HepG2 (cell line): ENCODE results near the gene ERBB4. TPM values are rescaled to one million over a fixed set of nuclear protein-coding genes. Genes with fewer than 3 reads are reported as not detected.

Experiments used
- ATAC-seq: fragments of 200-7000 bp; cut with Tn5 transposase; 3 replicates; pipeline ENCODE4 v1.9.1; 2020; ENCODE audit warnings: mild to moderate bottlenecking, moderate library complexity
- BruUV-seq: library from RNA; stranded (reverse); fragments of 400-500 nt; replicated peaks from 2 replicates; lab custom pipeline; 2021; lab: Mats Ljungman, UMichigan
- CTCF ChIA-PET: fragments of 300-600 bp; formaldehyde crosslinking; extraction: SDS; loops from one replicate; lab custom pipeline; 2021; ENCODE audit warnings: low total read pairs, inconsistent platforms, low intra/inter-chr PET ratio; lab: Yijun Ruan, JAX
- POLR2A ChIA-PET: fragments of 350-600 bp; sonication (Branson Sonifier 250); formaldehyde crosslinking; loops from one replicate; lab custom pipeline; 2020; ENCODE audit warnings: antibody characterized with exemption, inconsistent platforms; lab: Yijun Ruan, JAX
- DNase-seq: peaks from one replicate; pipeline ENCODE4 v3.0.0-alpha.2; 2015; ENCODE audit warnings: low spot score
- FAIRE-seq: peaks from 3 replicates; lab custom pipeline; 2011; peaks lifted over from hg19 to GRCh38; lab: Jason Lieb, UNC
- H2AFZ ChIP-seq: one replicate; pipeline ENCODE4 v1.6.1; 2011; ENCODE audit warnings: low read length, inconsistent platforms
- H3K27ac ChIP-seq: fragments of 300-600 bp; 3 replicates; pipeline ENCODE4 v1.8.0; 2011; ENCODE audit warnings: mixed run types, mild to moderate bottlenecking, mixed read lengths, low read length, inconsistent platforms; ENCODE audit not compliant: insufficient read depth; ENCODE audit errors: extremely low read length
- H3K27me3 ChIP-seq, 2 experiments: fragments of 200-600 bp in 1 of 2; 2 replicates in 1 of 2; 3 replicates in 1 of 2; pipeline versions ENCODE4 v1.6.0 to v1.8.0; 2011; ENCODE audit warnings: low read length in 2 of 2, mild to moderate bottlenecking in 2 of 2, moderate library complexity in 2 of 2, inconsistent platforms in 1 of 2; ENCODE audit not compliant: insufficient read depth in 2 of 2, control insufficient read depth in 1 of 2
- H3K36me3 ChIP-seq, 2 experiments: fragments of 200-600 bp in 1 of 2; replicated peaks in 1 of 2; 2 replicates in 1 of 2; 3 replicates in 1 of 2; pipeline versions ENCODE4 v1.5.1 to v1.8.0; 2011; ENCODE audit warnings: low read length in 2 of 2, inconsistent platforms in 1 of 2; ENCODE audit not compliant: insufficient read depth in 2 of 2, control insufficient read depth in 1 of 2
- H3K4me1 ChIP-seq: 2 replicates; pipeline ENCODE4 v1.5.1; 2012; ENCODE audit warnings: low read length, inconsistent platforms; ENCODE audit not compliant: insufficient read depth
- H3K4me2 ChIP-seq: 2 replicates; pipeline ENCODE4 v1.6.0; 2011; ENCODE audit warnings: low read depth, low read length, inconsistent platforms
- H3K4me3 ChIP-seq, 3 experiments: fragments of 200-600 bp in 1 of 3; sonication (generic), shearing (Covaris generic) in 1 of 3; replicated peaks in 1 of 3; 2 replicates each; pipeline ENCODE4 v1.5.1; 2011 to 2016; ENCODE audit warnings: low read length in 3 of 3, inconsistent platforms in 2 of 3, low read depth in 2 of 3, mild to moderate bottlenecking in 2 of 3, control low read depth in 1 of 3, mixed read lengths in 1 of 3; ENCODE audit not compliant: insufficient read depth in 1 of 3
- H3K79me2 ChIP-seq: one replicate; pipeline ENCODE4 v1.6.1; 2011; ENCODE audit warnings: low read length, inconsistent platforms; ENCODE audit not compliant: insufficient read depth
- H3K9ac ChIP-seq: 2 replicates; pipeline ENCODE4 v1.6.0; 2011; ENCODE audit warnings: mild to moderate bottlenecking, low read depth, low read length, inconsistent platforms; ENCODE audit not compliant: insufficient read depth
- H3K9me3 ChIP-seq: 2 replicates; pipeline ENCODE4 v1.5.1; 2012; ENCODE audit warnings: mild to moderate bottlenecking, low read length
- H4K20me1 ChIP-seq: 2 replicates; pipeline ENCODE4 v1.6.0; 2011; ENCODE audit warnings: inconsistent platforms, mild to moderate bottlenecking, low read length, moderate library complexity; ENCODE audit not compliant: insufficient read depth
- ASH2L ChIP-seq: fragments of 300-600, 200-600 bp; sonication (generic); IDR thresholded peaks from 2 replicates; pipeline ENCODE4 v1.7.0; 2017; ENCODE audit warnings: low read depth, mild to moderate bottlenecking, moderate library complexity, mixed read lengths, low read length; ENCODE audit not compliant: insufficient read length
- BCL6 ChIP-seq: IDR thresholded peaks from 2 replicates; pipeline ENCODE4 v1.6.1; 2016; ENCODE audit warnings: missing genetic modification reagents, missing compliant biosample characterization
- CHD4 ChIP-seq: fragments of 200-600 bp; sonication (generic); IDR thresholded peaks from 2 replicates; pipeline ENCODE4 v1.7.0; 2017; ENCODE audit warnings: mild to moderate bottlenecking, low read length, borderline replicate concordance
- RELA ChIP-seq: sonication (generic); formaldehyde crosslinking; IDR thresholded peaks from 2 replicates; pipeline ENCODE4 v1.4.0; 2020; ENCODE audit warnings: missing genetic modification reagents
- SIX4 ChIP-seq: sonication (generic); formaldehyde crosslinking; IDR thresholded peaks from 2 replicates; pipeline ENCODE4 v1.4.0; 2020; ENCODE audit warnings: missing genetic modification reagents
- SOX13 ChIP-seq, 3 experiments: fragments of 450-650 bp in 1 of 3; sonication (generic) in 1 of 3; formaldehyde crosslinking in 1 of 3; IDR thresholded peaks in 2 of 3; conservative IDR thresholded peaks in 1 of 3; 2 replicates each; pipeline versions ENCODE4 v1.5.0 to v1.6.1; 2016 to 2020; ENCODE audit warnings: antibody characterized with exemption in 1 of 3, mild to moderate bottlenecking in 1 of 3, missing compliant biosample characterization in 1 of 3, missing genetic modification reagents in 1 of 3, moderate library complexity in 1 of 3
- ZBTB38 ChIP-seq: sonication (generic); formaldehyde crosslinking; IDR thresholded peaks from 2 replicates; pipeline ENCODE4 v1.5.1; 2020; ENCODE audit warnings: mild to moderate bottlenecking, missing genetic modification reagents
- ZNF234 ChIP-seq: sonication (generic); formaldehyde crosslinking; conservative IDR thresholded peaks from 2 replicates; pipeline ENCODE4 v1.5.1; 2020; ENCODE audit warnings: mild to moderate bottlenecking, missing genetic modification reagents
- ZNF572 ChIP-seq: sonication (generic); formaldehyde crosslinking; IDR thresholded peaks from 2 replicates; pipeline ENCODE4 v1.5.1; 2020; ENCODE audit warnings: mild to moderate bottlenecking, missing genetic modification reagents
- ZNF652 ChIP-seq: IDR thresholded peaks from 2 replicates; pipeline ENCODE4 v1.6.1; 2016; ENCODE audit warnings: low read depth, borderline replicate concordance
- in situ Hi-C: cut with HindIII; loops from 2 replicates; pipeline ENCODE4 v1.10.0; 2017; ENCODE audit warnings: low pct_unique_long_range_greater_than_20kb; ENCODE audit not compliant: extremely low pct_ligation_motif_present
- intact Hi-C: fragments of 100-400 bp; cut with micrococcal nuclease; formaldehyde crosslinking; loops from one replicate; pipeline ENCODE4 v1.10.0; 2022; ENCODE audit not compliant: unreplicated experiment
- polyA plus RNA-seq, 8 experiments: library from polyadenylated mRNA; depleted of rRNA in 3 of 8; stranded (reverse) in 7 of 8; unstranded in 1 of 8; fragments of >200 nt; fragmentation: Illumina TruSeq in 4 of 8; extraction: Trizol in 4 of 8; gene quantifications; 2 replicates each; pipeline versions ENCODE4 v1.2.1 to v1.2.3, GENCODE V29; 2011 to 2016; ENCODE audit warnings: low read depth in 4 of 8, missing spikeins in 1 of 8, mixed read lengths in 1 of 8; ENCODE audit not compliant: insufficient read depth in 1 of 8
- total RNA-seq, 5 experiments: library from RNA; depleted of rRNA; stranded (reverse); fragments of >200 nt; fragmentation: Illumina TruSeq; extraction: Trizol; gene quantifications; 2 replicates each; pipeline ENCODE4 v1.2.3, GENCODE V29; 2016; ENCODE audit warnings: low read depth in 1 of 5
- TF ChIP-seq, protein P1 (sequence below): IDR thresholded peaks from 2 replicates; pipeline ENCODE4 v1.6.1; 2016; ENCODE audit warnings: mild to moderate bottlenecking
- TF ChIP-seq, protein P2 (sequence below): sonication (generic); formaldehyde crosslinking; IDR thresholded peaks from 2 replicates; pipeline ENCODE4 v1.4.0; 2020; ENCODE audit warnings: missing genetic modification reagents, borderline replicate concordance

ERBB4 gene
- total and polyA plus RNA-seq, 2 of the 13 experiments (the other 11 are each of a cell fraction or from before 2014, with no cell fraction given) = not detected

DNA sequence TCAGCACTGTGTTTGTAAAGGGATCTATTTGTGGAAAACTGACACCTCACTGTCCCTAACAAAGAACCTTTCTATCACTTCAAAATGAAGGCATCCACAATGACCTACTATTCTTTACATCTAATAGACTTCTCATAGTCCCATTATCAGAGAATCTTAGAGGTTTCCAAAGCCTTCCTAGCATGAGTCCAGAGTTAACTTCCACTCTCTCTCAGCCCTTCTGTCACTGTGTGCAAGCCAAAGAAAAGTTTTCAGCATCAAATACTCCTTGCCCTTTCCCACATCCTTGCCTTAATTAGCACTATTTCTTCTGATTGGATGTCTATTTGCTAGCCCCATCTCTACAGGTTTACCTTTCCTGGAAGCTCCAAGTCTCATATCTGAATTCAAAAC, 178.5 kb downstream of the ERBB4 start:
- no TSS peak for BruUV-seq
- no peaks in the 10 kb centered on the region for H3K9me3 ChIP-seq
- peak overlapping the region; percentile 56 for H3K27ac ChIP-seq
- TF ChIP-seq BCL6 (CRISPR knock-in tag) (peak; percentile 65), ZBTB38 (no peak), ZNF652 (CRISPR knock-in tag) (no peak), ZNF572 (CRISPR knock-in tag) (no peak), CHD4 (peak; percentile 26; the same call in 1 of the 2 replicates), SIX4 (peak; percentile 66), RELA (CRISPR knock-in tag) (no peak), ASH2L (peak; percentile 12), ZNF234 (CRISPR knock-in tag) (no peak), SOX13 (IDR thresholded peaks at IDR 0.05) (no peak), SOX13 (CRISPR knock-in tag; conservative IDR thresholded peaks at IDR 0.05 in 1 of 2, IDR thresholded peaks at IDR 0.05 in 1 of 2) (peak in 1 of 2 experiments; percentile 91; a peak in 2 of 4 replicates)
- TF ChIP-seq, protein P1, sequence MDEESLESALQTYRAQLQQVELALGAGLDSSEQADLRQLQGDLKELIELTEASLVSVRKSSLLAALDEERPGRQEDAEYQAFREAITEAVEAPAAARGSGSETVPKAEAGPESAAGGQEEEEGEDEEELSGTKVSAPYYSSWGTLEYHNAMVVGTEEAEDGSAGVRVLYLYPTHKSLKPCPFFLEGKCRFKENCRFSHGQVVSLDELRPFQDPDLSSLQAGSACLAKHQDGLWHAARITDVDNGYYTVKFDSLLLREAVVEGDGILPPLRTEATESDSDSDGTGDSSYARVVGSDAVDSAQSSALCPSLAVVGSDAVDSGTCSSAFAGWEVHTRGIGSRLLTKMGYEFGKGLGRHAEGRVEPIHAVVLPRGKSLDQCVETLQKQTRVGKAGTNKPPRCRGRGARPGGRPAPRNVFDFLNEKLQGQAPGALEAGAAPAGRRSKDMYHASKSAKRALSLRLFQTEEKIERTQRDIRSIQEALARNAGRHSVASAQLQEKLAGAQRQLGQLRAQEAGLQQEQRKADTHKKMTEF = 0 out of 2 replicates have a peak, but pooled peaks have one; percentile 0
- TF ChIP-seq, protein P2, sequence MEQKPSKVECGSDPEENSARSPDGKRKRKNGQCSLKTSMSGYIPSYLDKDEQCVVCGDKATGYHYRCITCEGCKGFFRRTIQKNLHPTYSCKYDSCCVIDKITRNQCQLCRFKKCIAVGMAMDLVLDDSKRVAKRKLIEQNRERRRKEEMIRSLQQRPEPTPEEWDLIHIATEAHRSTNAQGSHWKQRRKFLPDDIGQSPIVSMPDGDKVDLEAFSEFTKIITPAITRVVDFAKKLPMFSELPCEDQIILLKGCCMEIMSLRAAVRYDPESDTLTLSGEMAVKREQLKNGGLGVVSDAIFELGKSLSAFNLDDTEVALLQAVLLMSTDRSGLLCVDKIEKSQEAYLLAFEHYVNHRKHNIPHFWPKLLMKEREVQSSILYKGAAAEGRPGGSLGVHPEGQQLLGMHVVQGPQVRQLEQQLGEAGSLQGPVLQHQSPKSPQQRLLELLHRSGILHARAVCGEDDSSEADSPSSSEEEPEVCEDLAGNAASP (CRISPR knock-in tag) = 0 out of 2 replicates have a peak, but pooled peaks have one; percentile 16
- no peaks in the 10 kb centered on the region for H4K20me1 ChIP-seq
- H3K9ac ChIP-seq = peak overlapping the region; percentile 28; the same call in 1 of the 2 replicates
- no peaks in the 10 kb centered on the region for H3K27me3 ChIP-seq
- no peak overlapping the region for H2AFZ ChIP-seq
- in situ Hi-C loops (no loop called here), intact Hi-C loops (no loop called here)
- peak overlapping the region; percentile 30 for H3K4me2 ChIP-seq
- FAIRE-seq (no peak), DNase-seq (peak; percentile 83), ATAC-seq (peak; percentile 75)
- no peaks in the 10 kb centered on the region for H3K36me3 ChIP-seq
- CTCF ChIA-PET = no interaction called here
- peaks cover 51% of the 10 kb centered on the region for H3K4me1 ChIP-seq
- H3K4me3 ChIP-seq = peak overlapping the region in 2 of 3 experiments; percentile 8 to 20; a peak in 1 of 6 replicates
- POLR2A ChIA-PET = no interaction called here
- no peaks in the 10 kb centered on the region for H3K79me2 ChIP-seq
